Endothelial cell of umbilical vein (primary cell): ENCODE data around the gene CTNND2.

Experiments
- CTCF ChIP-seq, 2 donors: IDR thresholded peaks; 1 replicate in 1 of 2; 2 replicates in 1 of 2; pipeline ENCODE4 v1.5.1; 2011; ENCODE audit warnings: low read length in 2 of 2, mild to moderate bottlenecking in 2 of 2, moderate library complexity in 2 of 2, control low read depth in 1 of 2, inconsistent platforms in 1 of 2, low read depth in 1 of 2; ENCODE audit not compliant: insufficient read depth in 1 of 2; ENCODE audit errors: extremely low read depth in 1 of 2
- GATA2 ChIP-seq: IDR thresholded peaks from 2 replicates; pipeline ENCODE4 v1.7.0; 2011; ENCODE audit warnings: low read depth, mild to moderate bottlenecking, moderate library complexity, mixed read lengths, low read length; ENCODE audit not compliant: insufficient read length, insufficient read depth
- MYC ChIP-seq: IDR thresholded peaks from one replicate; pipeline ENCODE4 v1.6.1; 2011; ENCODE audit warnings: mild to moderate bottlenecking, low read depth, low read length
- POLR2AphosphoS5 ChIP-seq: IDR thresholded peaks from 2 replicates; pipeline ENCODE4 v1.6.1; 2012; ENCODE audit warnings: low read depth, mild to moderate bottlenecking, control low read depth, low read length, moderate library complexity; ENCODE audit not compliant: insufficient read depth
- TF ChIP-seq, protein P1 (sequence below): IDR thresholded peaks from 2 replicates; pipeline ENCODE4 v1.6.1; 2011; ENCODE audit not compliant: insufficient read depth, insufficient read length

- no peak for TF ChIP-seq CTCF (IDR thresholded peaks at IDR 0.05; ENCODE audit: extremely low read depth in 1 of 2, insufficient read depth in 1 of 2, low read depth in 1 of 2, low read length in 2 of 2)
- TF ChIP-seq MYC, result no peak
- TF ChIP-seq POLR2AphosphoS5, result no peak
- TF ChIP-seq, protein P1, sequence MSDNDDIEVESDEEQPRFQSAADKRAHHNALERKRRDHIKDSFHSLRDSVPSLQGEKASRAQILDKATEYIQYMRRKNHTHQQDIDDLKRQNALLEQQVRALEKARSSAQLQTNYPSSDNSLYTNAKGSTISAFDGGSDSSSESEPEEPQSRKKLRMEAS, result no peak
- TF ChIP-seq GATA2, result no peak
Measured at GRCh38 chr5:11148810-11149539, 755.3 kb downstream of the CTNND2 start.
